Effector memory CD4-positive, alpha-beta T cell (primary cell): Measurements from ENCODE around the gene AQP5.

Experiments used
- DNase-seq, 3 donors: peaks; one replicate each; pipeline ENCODE4 v3.0.0-alpha.2; 2020
- H3K27ac ChIP-seq: 2 replicates; pipeline ENCODE4 v1.7.0; 2013; ENCODE audit warnings: mild to moderate bottlenecking, low read length, moderate library complexity; ENCODE audit not compliant: insufficient read depth, poor library complexity, severe bottlenecking
- H3K27me3 ChIP-seq: replicated peaks from 2 replicates; pipeline ENCODE4 v1.7.0; 2013; ENCODE audit warnings: mild to moderate bottlenecking, low read length; ENCODE audit not compliant: insufficient read depth, control insufficient read depth, poor library complexity, severe bottlenecking
- H3K36me3 ChIP-seq: 2 replicates; pipeline ENCODE4 v1.7.0; 2013; ENCODE audit warnings: mild to moderate bottlenecking, low read length, moderate library complexity; ENCODE audit not compliant: control insufficient read depth, insufficient read depth
- H3K4me1 ChIP-seq: 2 replicates; pipeline ENCODE4 v1.7.0; 2013; ENCODE audit warnings: low read length, mild to moderate bottlenecking; ENCODE audit not compliant: control insufficient read depth, insufficient read depth, poor library complexity, severe bottlenecking
- H3K4me3 ChIP-seq: 2 replicates; pipeline ENCODE4 v1.7.0; 2013; ENCODE audit warnings: low read length, low read depth, mild to moderate bottlenecking; ENCODE audit not compliant: insufficient read depth, poor library complexity, severe bottlenecking
- H3K9me3 ChIP-seq: 2 replicates; pipeline ENCODE4 v1.7.0; 2013; ENCODE audit warnings: mild to moderate bottlenecking, low read length, moderate library complexity; ENCODE audit not compliant: control insufficient read depth

Gene AQP5

GRCh38 chr12:49922349-49923034, 39.2 kb upstream of the AQP5 start:
- H3K4me3 ChIP-seq, result no peak overlapping the region
- no peaks in the 10 kb centered on the region for H3K36me3 ChIP-seq
- no peak for DNase-seq
- no peak overlapping the region for H3K27ac ChIP-seq
- H3K9me3 ChIP-seq, result no peaks in the 10 kb centered on the region
- no peaks in the 10 kb centered on the region for H3K27me3 ChIP-seq
- H3K4me1 ChIP-seq, result no peaks in the 10 kb centered on the region

- H3K27me3 ChIP-seq, result no peaks in the 10 kb centered on the region
- no peaks in the 10 kb centered on the region for H3K9me3 ChIP-seq
- H3K27ac ChIP-seq, result no peak overlapping the region
- no peak overlapping the region for H3K4me3 ChIP-seq
- DNase-seq, result no peak
- H3K4me1 ChIP-seq, result no peaks in the 10 kb centered on the region
- no peaks in the 10 kb centered on the region for H3K36me3 ChIP-seq
These were observed 38.5 kb upstream of the AQP5 start for GRCh38 chr12:49923035-49923644.

- DNase-seq, result no peak
- no peaks in the 10 kb centered on the region for H3K4me1 ChIP-seq
- no peak overlapping the region for H3K27ac ChIP-seq
- no peaks in the 10 kb centered on the region for H3K27me3 ChIP-seq
- H3K36me3 ChIP-seq, result no peaks in the 10 kb centered on the region
- no peak overlapping the region for H3K4me3 ChIP-seq
- no peaks in the 10 kb centered on the region for H3K9me3 ChIP-seq
These were observed 37.7 kb upstream of the AQP5 start for GRCh38 chr12:49923880-49924556.

- Histone ChIP-seq H3K4me1 (no peaks in the 10 kb centered on the region), H3K27me3 (no peaks in the 10 kb centered on the region), H3K27ac (no peak overlapping the region), H3K9me3 (no peaks in the 10 kb centered on the region), H3K4me3 (no peak overlapping the region), H3K36me3 (no peaks in the 10 kb centered on the region)
- no peak for DNase-seq
These were observed 36.9 kb upstream of the AQP5 start for GRCh38 chr12:49924628-49925246.

GRCh38 chr12:49925433-49926204, 36.1 kb upstream of the AQP5 start:
- Histone ChIP-seq H3K36me3 (no peaks in the 10 kb centered on the region), H3K27me3 (no peaks in the 10 kb centered on the region), H3K27ac (no peak overlapping the region), H3K4me1 (no peaks in the 10 kb centered on the region), H3K9me3 (no peaks in the 10 kb centered on the region), H3K4me3 (no peak overlapping the region)
- DNase-seq, result no peak

- no peaks in the 10 kb centered on the region for H3K9me3 ChIP-seq
- no peak overlapping the region for H3K27ac ChIP-seq
- no peaks in the 10 kb centered on the region for H3K4me1 ChIP-seq
- H3K27me3 ChIP-seq, result no peaks in the 10 kb centered on the region
- no peak overlapping the region for H3K4me3 ChIP-seq
- DNase-seq, result no peak
- no peaks in the 10 kb centered on the region for H3K36me3 ChIP-seq
These were observed 33.2 kb upstream of the AQP5 start for GRCh38 chr12:49928471-49928870.

- H3K4me1 ChIP-seq, result no peaks in the 10 kb centered on the region
- H3K4me3 ChIP-seq, result no peak overlapping the region
- no peaks in the 10 kb centered on the region for H3K9me3 ChIP-seq
- no peaks in the 10 kb centered on the region for H3K36me3 ChIP-seq
- no peaks in the 10 kb centered on the region for H3K27me3 ChIP-seq
- H3K27ac ChIP-seq, result no peak overlapping the region
- DNase-seq, result no peak
These were observed 32.1 kb upstream of the AQP5 start for GRCh38 chr12:49929581-49929980.

GRCh38 chr12:49930515-49931288, 31.0 kb upstream of the AQP5 start:
- Histone ChIP-seq H3K27ac (no peak overlapping the region), H3K27me3 (no peaks in the 10 kb centered on the region), H3K36me3 (no peaks in the 10 kb centered on the region), H3K4me3 (no peak overlapping the region), H3K9me3 (no peaks in the 10 kb centered on the region), H3K4me1 (no peaks in the 10 kb centered on the region)
- DNase-seq, result no peak

- H3K27ac ChIP-seq, result no peak overlapping the region
- no peak overlapping the region for H3K4me3 ChIP-seq
- H3K4me1 ChIP-seq, result no peaks in the 10 kb centered on the region
- no peaks in the 10 kb centered on the region for H3K36me3 ChIP-seq
- DNase-seq, result no peak
- no peaks in the 10 kb centered on the region for H3K27me3 ChIP-seq
- H3K9me3 ChIP-seq, result no peaks in the 10 kb centered on the region
These were observed 29.6 kb upstream of the AQP5 start for GRCh38 chr12:49932023-49932422.
